Posterior vena cava (tissue), 2 donors: ENCODE results near the gene SLC22A15. TPM values are rescaled to one million over a fixed set of nuclear protein-coding genes. Genes with fewer than 3 reads are reported as not detected.

ENCODE experiments used
- DNase-seq: peaks from one replicate; pipeline ENCODE4 v3.0.0-alpha.2; 2020; ENCODE audit warnings: low spot score
- intact Hi-C, 2 donors: fragments of 100-400 bp; cut with DNase I; formaldehyde crosslinking; loops; one replicate each; pipeline versions ENCODE4 v1.14.1 to v1.14.2; 2022 to 2023
- total RNA-seq, 2 donors: library from RNA; stranded (reverse); fragmentation: NEBNext Ultra II Directional; extraction: Animal tissue kit (Norgen Biotek cat#: 25700); gene quantifications; one replicate each; pipeline ENCODE4 v1.2.1, GENCODE V29; 2021
- donor health status: DM: yes; HTN: yes; CAD: no.
- donor health status: DM: yes; HTN: yes; CAD: no.

The SLC22A15 gene
- total RNA-seq, 2 donors from 2014 or later = 3.1 to 6.1 TPM

DNA sequence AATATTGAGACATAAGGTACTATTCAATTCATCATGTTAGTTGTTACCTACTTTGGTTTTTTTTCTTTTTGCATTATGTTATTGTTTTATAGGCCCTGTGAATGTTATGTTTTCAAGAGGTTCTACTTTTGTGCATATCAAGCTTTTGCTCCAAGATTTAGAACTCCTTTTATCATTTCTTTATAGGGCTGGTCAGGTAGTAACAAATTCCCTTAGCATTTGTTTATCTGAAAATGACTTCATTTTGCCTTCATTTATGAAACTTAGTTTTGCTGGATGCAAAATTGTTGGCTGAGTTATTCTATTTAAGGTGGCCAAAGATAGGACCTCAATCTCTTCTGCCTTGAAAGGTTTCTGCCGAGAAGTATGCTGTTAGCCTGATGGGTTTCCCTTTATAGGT is 113.6 kb downstream of the SLC22A15 start:
- no peak for DNase-seq
- intact Hi-C loops = no loop called here

- intact Hi-C loops = no loop called here
- DNase-seq = no peak
These were observed 114.8 kb downstream of the SLC22A15 start for GRCh38 chr1:116091083-116091482.

DNA sequence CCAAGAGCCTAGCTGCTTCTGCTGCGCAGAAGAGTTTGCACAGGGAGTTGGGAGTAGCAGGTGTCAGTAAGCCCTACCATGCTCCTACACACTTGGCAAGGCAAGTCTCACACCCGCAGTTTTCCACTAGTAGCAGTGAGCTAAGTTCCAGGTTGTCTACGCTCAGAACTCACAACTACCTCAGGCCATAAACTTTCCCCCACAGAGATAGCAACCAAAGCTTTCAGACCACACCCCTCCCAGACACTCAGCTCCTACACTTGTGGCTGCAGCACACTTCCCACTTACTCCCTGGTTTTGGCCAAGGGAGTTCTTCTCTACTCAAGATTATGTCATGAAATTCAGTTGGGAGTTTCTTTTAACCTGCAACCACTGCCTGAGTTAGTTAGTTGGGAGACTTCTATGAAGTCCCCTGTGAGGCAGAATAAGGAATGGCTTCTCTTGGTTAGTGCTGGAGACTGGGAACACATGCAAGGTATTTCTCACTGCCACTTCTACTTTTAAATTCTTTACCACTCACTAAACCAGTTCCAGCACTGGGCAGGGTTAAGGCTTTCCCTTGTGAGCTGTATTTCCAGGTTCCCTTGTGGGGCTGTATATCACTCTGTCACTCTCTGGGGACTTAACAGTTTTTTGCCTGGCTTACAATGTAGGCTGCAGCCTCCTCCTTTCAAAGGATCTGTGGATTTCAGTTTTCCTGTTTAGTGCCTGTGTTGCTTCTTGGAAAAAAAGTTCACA is 116.6 kb downstream of the SLC22A15 start:
- intact Hi-C loops = no loop called here
- DNase-seq = no peak

DNA sequence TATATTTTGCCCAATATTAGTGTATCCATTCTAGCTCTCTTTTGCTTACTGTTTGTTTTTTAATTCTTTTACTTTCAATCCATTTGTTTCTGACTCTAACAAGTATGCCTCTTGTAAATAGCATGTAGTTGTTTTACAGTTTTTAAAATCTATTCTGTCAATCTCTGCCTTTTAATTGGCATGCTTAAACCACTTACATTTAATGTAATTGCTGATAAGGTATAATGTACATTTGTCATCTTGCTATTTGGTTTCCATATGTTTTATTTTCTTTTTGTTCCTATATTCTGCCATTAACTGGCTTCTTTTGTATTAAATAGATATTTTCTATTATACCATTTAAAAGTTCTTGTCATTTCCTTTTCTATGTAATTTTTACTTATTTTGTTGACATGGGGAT is 118.7 kb downstream of the SLC22A15 start:
- intact Hi-C loops = no loop called here
- no peak for DNase-seq

- DNase-seq = no peak
- intact Hi-C loops = no loop called here
These were observed 119.8 kb downstream of the SLC22A15 start for GRCh38 chr1:116096013-116096618.

GRCh38 chr1:116097626-116098025 is 121.3 kb downstream of the SLC22A15 start:
- no peak for DNase-seq
- intact Hi-C loops = no loop called here

- intact Hi-C loops = no loop called here
- DNase-seq = no peak
These were observed 123.1 kb downstream of the SLC22A15 start for GRCh38 chr1:116099379-116099778.

GRCh38 chr1:116099919-116100318 is 123.6 kb downstream of the SLC22A15 start:
- intact Hi-C loops = no loop called here
- no peak for DNase-seq

GRCh38 chr1:116104667-116105066 is 128.4 kb downstream of the SLC22A15 start:
- intact Hi-C loops = no loop called here
- no peak for DNase-seq

DNA sequence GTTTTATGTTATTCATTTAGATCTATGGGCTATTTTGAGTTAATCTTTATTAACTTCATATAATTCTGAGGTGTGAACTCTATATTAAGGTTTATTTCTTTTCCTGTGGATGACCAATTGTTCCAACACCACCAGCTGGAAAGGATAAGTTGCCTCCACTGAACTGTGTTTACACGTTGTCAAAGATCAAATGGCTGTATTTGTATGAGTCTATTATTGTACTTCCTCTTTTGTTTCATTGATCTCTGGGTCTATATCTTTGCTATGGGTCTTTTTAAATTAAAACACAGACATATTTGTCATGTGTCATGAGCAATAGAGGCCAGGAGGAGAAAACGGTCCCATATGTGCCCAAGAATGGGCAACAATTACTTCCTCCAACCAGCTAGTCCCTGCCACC is 129.7 kb downstream of the SLC22A15 start:
- intact Hi-C loops = no loop called here
- no peak for DNase-seq

DNA sequence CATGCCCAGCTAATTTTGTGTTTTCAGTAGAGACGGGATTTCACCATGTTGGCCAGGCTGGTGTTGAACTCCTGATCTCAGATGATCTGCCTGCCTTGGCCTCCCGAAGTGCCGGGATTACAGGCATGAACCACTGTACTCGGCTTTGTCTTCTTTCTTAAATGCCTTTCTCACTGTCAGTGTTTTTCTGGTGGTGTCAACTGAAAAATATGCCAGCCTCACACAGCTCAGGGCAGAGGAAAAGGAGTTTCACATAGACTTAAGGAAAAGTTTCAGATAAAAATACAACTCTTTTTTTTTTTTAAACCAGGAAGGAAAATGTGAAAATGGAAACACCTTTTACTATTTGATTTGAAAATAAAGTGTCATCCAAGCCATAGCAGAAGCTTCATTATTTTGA is 130.3 kb downstream of the SLC22A15 start:
- intact Hi-C loops = no loop called here
- no peak for DNase-seq

DNA sequence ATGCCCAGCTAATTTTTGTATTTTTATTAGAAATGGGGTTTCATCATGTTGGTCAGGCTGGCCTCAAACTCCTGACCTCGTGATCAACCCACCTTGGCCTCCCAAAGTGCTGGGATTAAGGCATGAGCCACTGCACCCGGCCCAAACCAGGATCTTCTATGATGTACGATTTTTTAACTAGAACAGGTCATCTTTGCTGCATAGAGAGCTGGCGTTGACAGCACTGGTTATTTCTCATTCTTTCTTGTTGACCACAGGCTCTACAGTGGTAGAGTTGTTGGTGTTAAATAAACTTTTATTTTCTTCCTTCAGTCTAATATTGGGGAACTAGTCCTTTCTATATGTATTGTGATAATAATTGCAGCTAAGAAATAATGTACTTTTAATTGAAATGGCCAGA is 131.1 kb downstream of the SLC22A15 start:
- no peak for DNase-seq
- intact Hi-C loops = no loop called here

- no peak for DNase-seq
- intact Hi-C loops = no loop called here
These were observed 134.5 kb downstream of the SLC22A15 start, which contains the start of gene MAB21L3 for GRCh38 chr1:116110567-116111523. Gene MAB21L3 (plus strand): TSS chr1:116111399. CDS start chr1:116112616, 1,217 bp downstream.

- no peak for DNase-seq
- intact Hi-C loops = no loop called here
These were observed 135.3 kb downstream of the SLC22A15 start for GRCh38 chr1:116111524-116112021.

DNA sequence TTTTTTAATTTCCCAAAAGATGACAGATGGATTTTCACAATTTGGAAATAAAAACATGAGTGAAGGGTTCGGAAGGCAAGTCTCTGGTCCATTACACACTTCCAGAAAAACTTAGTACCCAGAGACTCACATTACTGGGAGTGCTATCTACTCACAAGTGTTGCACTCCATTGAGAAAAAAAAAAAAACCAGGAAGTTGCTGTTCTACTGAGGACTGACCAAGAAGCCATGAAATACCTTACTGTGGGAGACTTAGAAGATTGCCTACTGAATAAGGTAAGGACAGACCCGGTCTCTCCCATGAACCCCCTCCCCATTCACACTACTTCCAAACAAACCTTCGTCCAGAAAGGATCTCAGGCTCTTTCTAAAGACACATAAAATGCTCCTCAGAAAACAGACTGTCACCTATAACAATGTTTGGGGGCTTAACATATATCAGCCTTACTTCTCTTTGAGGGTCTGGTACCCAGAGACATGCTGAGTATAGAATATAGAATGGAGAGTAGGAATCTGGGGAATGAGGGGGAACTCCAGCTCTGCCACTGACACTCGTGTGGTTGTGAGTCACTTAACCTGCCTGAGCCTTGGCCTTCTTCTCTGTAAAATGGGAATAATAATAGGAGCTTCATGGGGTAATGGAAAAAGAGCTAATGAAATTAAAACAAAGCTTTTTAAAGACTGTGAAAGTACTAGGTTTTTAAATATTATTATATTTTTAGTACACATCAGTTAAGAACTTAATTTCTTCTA is 136.3 kb downstream of the SLC22A15 start:
- intact Hi-C loops = no loop called here

DNA sequence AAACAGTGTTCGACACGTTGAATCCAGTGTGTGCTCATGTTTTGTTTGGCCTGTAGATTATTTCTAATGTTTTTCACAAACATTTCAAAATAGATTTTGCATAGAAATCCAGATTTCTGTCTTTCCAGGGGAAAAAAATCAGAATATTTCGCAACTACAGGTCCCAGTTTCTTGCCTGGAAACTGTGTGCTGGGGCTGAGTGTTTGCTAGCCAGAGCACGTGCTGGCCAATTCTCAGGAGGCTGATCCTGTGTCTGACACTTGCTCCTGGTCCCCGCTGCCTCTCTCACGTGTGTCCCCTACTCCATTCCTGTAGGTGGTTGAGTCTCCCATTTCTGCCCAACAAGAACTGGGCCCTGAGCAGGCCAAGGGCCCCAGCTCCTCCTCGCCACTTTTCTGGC is 137.3 kb downstream of the SLC22A15 start:
- DNase-seq = no peak
- intact Hi-C loops = no loop called here

More for the DNA sequence above, 136.3 kb downstream of the SLC22A15 start:
- DNase-seq = no peak

DNA sequence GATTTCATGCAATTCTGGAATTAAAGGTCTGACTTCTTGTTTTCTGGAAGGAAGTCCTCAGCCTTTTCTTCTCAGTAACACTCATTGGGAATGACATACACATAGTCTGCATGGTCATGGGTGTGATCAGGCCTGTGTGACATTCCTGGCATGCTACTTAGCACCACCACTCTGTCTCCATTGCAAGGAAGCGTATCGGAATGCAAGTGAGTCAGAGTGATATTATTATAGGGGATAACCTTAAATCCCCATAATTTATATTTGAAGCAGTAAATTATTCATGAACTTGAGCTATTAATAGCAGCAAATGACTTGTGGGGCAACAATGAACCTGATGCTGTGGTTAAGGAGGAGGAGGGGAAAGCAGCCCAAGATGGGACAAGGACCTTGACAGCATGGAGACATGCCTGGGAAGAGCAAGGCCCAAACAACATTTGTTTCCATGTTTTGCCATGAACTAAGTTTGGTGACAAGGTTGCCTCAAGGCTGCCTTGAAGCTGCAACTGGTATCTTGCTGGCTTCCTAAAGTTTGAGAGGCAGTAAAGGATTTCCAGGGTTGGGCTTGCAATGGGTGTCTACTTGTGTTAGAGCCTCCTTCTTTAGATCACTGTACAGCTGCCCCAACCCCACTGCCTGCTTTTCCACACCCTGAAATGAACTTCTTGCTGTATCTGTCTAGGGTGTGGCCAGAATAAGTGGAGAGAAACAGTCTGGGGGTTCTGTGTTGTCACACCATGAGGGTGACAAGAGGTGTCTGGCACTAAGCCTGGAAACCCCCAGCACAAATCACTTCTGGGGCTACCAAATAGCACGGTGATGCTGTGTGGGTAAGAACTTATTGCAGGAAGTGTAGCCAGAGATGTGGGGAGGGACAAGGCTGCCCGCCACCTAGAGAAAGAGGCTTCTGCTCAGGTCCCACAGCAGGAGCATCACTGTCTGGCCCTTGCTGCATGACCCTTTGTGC is 139.4 kb downstream of the SLC22A15 start:
- DNase-seq = no peak

DNA sequence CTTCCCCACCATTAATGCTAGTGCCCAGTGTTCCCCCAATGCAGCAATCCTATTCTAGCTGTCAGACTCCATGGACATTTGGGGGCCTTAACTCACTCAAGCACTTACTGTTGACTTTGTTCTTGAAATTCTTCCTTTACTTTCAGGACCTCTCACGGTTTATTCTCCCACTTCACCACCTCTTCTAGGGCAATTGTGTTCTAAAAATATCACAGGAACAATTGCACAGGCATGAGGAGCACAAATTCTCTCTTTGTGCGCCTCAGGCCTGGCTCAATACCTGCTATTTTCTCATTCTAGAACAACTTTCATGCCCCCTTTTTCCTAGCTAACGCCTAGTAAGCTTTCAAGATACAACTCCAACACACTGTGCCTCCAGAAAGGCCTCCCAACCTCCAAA is 142.2 kb downstream of the SLC22A15 start:
- intact Hi-C loops = no loop called here
- DNase-seq = no peak

More for the DNA sequence above, 139.4 kb downstream of the SLC22A15 start:
- intact Hi-C loops = no loop called here
